Measurements from ENCODE around the gene STK10.

STK10 gene

DNA sequence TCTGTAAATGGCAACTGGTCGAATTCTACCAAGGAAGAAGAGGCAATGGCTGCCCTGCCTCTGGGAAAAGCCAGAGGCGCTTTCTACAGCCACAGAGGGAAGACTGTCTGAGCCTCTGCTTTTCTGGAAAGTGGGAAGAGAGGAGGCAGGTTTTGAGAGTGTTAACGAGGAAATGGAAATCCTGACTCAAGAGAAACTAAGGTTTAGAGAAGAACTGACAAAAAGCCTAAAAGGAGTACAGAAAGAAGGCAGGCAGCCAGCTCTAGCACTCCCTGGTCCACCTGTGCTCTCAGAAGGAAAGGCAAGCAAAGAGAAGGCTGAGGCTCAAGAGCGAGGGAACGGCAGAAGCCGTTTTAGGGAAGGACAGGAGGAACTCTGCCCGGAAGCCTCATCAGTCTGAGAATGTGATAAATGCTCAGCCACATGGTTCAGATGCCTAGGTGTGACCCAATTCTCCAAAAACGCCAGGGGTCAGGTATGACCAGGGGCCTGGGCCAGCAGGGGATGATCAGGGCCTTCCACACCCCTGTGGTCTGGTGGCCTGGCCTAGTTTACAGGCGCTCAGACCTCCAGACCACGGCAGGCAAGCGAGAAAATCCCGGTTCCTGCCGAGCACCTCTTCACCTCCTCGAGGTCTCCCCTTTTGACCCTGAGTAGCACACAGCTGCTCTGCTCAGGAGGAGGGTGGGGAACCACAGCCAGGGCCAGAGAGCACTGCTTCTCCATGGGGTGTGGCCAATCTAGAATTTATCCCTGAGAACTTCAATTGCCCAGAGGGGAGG, 101.6 kb downstream of the STK10 start:
- no peak for DNase-seq (ENCODE audit: low read depth)

DNA sequence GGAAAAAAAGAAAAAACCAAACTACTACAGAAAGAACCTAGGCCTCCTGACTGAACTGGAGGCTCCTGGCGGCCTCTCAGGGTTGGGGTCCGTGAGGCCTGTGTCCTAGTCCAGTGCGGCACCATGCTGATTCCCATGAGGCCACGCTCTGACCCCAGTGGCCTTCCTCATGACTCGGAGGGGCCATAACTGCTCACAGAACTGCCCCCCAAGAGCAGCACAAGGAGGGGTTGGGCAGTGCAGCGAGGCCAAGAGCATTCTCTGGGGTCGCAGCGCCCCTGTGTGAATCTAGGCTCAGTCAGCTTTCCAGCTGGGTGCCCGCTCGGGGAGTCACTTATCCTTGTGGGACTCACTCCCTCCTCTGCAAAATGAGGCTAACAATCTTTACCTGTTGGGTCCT, 102.3 kb downstream of the STK10 start:
- DNase-seq (ENCODE audit: low read depth), result no peak

- DNase-seq (ENCODE audit: low read depth), result no peak
Measured at GRCh38 chr5:172082180-172082579, 105.8 kb downstream of the STK10 start.

- DNase-seq (ENCODE audit: low read depth), result no peak
Measured at GRCh38 chr5:172079876-172080275, 108.1 kb downstream of the STK10 start.

- no peak for DNase-seq (ENCODE audit: low read depth)
Measured at GRCh38 chr5:172078726-172079345, 109.2 kb downstream of the STK10 start.

DNA sequence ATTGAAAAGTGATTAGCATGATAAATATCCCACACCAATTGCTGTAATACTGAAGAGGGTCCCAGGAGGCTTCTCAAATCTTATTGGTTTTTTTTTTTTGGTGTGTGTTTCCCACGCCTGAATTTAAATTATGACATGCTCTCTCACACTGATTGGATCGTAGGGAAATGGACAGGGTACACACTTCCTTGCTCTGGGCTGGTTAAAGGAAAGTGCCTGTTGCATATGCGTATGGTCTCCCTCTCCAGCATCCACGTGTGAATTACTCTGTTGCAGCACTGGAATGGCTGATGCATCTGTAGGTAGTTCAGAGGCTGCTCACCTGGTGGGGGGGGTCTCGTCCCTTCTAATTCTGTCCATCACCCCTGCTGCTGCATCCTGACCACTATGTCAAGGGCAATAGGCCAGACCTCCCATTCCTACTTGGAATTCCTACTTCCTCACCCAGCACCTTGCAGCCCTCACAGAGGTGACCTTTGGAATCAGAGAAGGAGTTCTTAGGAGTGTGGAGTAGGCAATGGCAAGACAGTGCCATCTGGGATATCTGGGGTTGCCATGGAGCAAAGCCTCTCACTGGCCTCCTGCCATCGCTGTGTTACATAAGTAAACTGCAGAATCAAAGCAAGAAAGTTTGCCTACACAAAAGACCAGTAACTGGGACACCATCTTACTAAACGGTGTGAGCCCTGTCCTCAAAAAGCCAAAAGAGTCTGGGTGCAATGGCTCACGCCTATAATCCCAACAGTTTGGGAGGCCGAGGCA, 110.2 kb downstream of the STK10 start:
- no peak for DNase-seq (ENCODE audit: low read depth)

- DNase-seq (ENCODE audit: low read depth), result no peak
Measured at GRCh38 chr5:172076761-172077244, 111.2 kb downstream of the STK10 start.

DNA sequence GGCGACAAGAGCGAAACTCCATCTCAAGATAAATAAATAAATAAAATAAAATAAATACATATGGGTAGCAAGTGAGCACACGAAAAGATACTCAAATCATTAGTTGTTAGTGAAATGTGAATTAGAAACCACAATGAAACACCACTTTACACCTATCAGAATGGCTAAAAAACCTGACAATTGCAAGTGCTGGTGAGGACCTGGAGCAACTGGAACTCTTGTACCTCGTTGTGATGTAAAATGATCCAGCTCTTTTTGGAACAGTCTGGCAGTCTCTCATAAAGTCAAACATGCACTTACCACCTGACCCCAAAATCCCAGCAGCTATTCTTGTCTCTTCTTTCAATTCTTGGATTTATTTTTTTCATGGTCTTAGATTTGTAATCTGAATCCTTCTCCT, 112.4 kb downstream of the STK10 start:
- no peak for DNase-seq (ENCODE audit: low read depth)

GRCh38 chr5:172074896-172075295, 113.1 kb downstream of the STK10 start:
- no peak for DNase-seq (ENCODE audit: low read depth)

DNA sequence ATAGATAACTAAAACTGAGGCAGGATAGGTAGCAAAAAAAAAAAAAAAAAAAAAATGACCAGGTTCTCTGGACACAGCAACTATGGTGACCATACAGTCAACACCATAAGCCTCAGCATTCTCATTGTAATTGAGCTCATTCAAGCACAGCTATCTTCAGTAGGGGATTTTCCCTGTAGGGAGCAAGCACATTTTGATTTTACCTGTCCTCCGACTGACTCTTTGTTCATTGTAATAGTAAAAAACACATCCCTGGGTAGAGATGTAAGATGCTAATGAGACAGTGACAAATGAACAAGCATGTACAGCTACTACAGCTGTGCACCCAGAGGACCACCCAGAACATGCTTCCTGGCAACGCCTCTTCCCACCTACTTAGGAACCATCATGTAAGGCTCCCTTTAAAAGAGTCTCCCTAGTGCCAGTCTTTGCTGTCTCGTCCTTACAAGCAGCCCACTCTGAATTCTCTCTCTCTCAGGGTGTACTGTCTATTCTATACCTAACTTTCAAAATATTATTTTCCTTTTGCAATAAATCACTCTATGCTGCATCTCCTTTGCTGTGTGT, 116.6 kb downstream of the STK10 start:
- no peak for DNase-seq (ENCODE audit: low read depth)

DNA sequence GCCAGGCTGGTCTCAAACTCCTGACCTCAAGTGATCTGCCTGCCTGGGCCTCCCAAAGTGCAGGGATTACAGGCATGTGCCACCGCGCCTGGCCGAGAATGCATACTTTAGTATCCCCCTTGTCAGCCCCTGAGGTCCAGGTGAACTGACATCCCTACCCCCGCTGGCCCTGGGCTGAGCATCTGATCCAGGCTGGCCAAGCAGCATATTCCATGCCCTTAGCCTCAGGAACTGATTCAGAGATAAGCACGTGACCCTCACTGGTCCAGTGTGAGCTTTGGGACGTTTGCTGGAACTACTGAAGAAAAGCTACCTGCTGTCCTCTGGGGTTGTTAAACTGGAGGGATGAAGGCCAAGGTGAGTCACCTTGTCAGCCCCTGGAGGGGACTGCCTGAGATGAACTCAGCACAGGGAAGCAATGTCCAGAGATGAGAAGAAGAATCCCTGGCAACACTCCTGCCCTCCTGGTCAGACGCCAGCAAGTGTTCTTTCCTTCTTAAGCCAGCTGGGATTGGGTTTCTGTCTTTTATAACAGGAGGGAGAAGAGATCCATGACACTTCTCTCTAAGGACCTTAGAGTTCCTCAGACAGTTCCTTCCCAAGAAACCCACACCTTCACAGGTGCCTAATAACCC, 122.5 kb downstream of the STK10 start:
- no peak for DNase-seq (ENCODE audit: low read depth)

DNA sequence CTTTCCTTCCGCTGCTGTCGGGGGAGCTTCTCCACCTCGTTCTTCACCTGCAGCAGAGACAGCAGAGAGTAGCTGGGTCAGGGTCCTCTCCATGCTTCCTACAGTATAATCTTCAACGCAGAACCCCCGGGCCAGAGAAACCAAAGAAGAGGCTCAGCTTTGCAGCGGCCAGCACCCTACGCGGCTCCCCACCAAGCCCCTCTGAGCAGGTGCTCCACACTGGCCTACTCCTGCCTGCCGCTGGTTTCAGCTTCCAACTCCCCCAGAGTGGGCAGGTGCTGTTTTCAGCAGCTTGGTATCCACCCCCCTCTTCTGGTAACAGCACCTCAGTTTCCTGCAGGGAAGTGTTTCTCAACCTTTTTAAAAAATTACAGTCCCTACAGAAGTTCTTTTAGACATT, 123.3 kb downstream of the STK10 start:
- DNase-seq (ENCODE audit: low read depth), result no peak

DNA sequence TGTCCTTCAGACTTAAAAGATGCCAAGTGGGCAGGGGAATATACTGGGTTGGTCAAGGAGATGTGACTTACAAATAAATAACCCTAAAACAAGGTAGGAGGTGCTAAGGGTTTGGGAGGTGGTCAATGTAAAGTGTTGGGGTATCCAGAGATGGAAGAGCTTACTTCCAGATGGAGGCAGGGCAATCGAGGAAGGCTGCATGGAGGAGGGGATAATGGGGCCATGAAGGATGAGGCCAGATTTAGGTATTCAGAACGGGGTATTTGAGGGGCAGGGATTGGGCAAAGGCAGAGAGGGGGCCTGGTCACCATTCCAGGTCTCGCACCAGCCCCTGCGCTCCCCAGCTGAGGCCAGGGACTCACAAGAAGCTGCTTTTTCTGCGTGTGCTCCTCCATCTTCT, 123.7 kb downstream of the STK10 start:
- no peak for DNase-seq (ENCODE audit: low read depth)

GRCh38 chr5:172063463-172064235, 124.4 kb downstream of the STK10 start:
- DNase-seq (ENCODE audit: low read depth), result no peak

DNA sequence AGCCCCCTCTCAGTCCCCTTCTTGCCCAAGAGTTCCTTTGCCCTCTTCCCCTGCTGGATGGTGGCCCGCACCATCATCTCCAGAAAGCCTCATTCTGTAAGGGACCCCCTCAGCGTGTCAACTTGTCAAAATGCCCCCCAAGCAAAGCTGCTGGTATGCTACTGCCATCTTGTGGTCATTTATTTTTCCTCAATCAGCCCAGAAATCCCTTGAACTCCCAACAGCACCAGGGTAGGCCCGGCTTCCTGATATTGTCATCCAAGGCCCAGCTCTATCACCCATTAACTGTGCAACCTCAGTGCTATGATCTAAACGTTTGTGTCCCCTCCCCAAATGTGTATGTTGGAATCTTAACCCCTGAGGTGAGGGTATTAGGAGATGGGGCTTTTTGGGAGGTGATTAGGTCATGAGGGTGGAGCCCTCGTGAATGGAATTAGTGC, 128.3 kb downstream of the STK10 start:
- DNase-seq (ENCODE audit: low read depth), result no peak

DNA sequence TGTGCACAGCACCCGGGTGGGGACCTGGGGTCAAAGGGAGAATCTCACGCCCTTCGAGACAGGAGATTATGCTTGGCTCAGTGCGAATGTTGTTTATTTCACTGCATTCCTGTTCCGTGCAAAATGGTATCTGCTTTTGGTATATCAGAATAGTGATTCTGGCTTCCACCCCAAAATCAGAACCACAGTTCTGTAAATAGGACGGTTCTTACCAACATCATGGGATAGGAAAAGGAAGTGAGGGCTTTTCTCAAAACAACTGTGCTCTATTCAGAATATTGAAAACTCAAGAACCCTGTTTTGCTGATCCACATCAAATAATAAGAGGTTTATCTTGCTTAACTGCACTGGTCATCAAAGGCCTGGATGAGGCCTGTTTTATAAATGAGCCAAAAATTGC, 129.9 kb downstream of the STK10 start:
- no peak for DNase-seq (ENCODE audit: low read depth)

- DNase-seq (ENCODE audit: low read depth), result no peak
Measured at GRCh38 chr5:172055996-172056395, 132.0 kb downstream of the STK10 start.

DNA sequence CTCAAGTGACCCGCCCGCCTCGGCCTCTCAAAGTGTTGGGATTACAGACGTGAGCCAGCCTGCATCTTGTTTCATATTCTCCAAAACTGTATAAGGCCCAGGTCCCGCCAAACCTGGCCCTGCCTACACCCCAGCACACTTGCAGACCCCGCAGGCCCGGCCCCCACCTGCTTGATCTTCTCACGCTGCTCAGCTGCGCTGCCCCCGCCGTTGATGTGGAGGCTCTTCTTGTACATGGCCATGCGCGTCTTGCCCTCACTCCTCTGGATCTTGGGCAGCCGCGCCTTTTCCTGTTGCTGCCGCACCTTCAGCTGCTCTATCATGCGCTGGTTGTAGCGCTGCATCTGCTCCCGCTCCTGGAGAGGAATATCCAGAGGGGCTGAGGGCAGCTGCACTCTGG, 132.6 kb downstream of the STK10 start:
- DNase-seq (ENCODE audit: low read depth), result no peak

DNA sequence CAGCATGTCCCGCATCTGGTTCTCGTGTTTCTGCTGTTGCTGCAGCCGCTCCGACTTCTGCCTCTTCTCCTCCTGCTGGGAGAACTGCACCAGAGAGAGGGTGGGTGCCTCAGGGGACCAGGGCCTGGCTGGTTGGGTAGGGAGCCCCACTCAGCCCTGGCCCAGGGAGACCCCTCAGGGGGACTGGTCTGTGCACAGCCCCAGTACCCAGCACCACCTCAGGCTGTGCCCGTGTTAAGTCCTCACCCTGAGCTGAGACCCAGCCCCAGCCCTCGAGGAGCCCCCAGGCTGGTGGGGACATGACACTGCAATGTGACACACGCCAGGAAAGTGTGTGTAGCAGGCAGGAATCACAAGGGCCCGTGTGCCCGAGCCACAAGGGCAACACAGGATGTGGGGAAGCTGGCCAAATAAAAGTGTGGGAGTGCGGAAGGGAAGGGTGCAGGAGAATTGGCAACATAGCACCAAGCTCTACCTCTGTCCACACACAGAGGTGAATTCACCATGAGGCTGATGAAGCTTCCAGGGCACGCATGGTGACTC, 133.3 kb downstream of the STK10 start:
- no peak for DNase-seq (ENCODE audit: low read depth)

DNA sequence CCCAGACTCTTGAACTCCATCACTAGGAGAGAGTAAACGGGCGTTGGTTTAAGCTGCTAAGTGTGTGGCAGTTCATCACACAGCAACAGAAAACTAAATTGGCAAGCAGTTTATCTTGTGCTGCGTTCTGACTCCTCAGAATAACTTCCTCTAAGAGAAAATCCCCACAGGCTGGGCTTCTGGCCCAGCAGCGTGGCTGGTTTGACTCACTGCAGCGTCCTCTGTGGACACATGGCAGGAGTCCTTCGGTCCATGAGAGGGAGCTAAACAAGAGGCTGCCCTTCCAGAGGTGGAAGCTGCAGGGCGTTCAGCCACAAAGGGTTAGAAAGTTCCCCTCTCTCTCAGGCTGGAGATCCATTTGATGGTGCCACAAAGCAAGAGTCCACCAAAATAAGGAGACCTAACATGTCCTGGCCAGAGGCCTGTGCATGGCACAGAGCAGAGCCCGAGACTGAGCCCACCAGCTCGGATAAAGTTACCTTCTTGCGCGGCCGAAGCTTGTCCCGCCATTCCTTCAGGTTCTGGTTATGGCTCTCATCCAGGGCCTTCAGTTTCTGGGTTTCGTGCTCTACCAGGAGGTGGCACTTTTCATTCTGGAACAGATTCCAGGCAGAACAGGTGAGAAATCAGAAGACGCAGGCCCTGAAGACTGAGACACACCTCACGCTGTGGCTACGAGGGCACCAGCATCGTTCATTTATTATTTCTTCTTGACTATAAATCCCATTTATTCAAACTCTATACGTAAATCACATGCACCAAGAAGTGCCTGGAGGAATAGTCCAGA, 135.4 kb downstream of the STK10 start:
- no peak for DNase-seq (ENCODE audit: low read depth)

Measured in stimulated activated CD8-positive, alpha-beta memory T cell treated with anti-CD3 and anti-CD28 coated beads, Interleukin-15, amount 100 ng/mL, for 24 hours (primary cell).